Endothelial cell of umbilical vein (primary cell): ENCODE results near the gene TCEAL4.

Experiments
- CTCF ChIP-seq, 2 donors: IDR thresholded peaks; 1 replicate in 1 of 2; 2 replicates in 1 of 2; pipeline ENCODE4 v1.5.1; 2011; ENCODE audit warnings: low read length in 2 of 2, mild to moderate bottlenecking in 2 of 2, moderate library complexity in 2 of 2, control low read depth in 1 of 2, inconsistent platforms in 1 of 2, low read depth in 1 of 2; ENCODE audit not compliant: insufficient read depth in 1 of 2; ENCODE audit errors: extremely low read depth in 1 of 2
- MAX ChIP-seq: IDR thresholded peaks from 2 replicates; pipeline ENCODE4 v1.6.1; 2011; ENCODE audit not compliant: insufficient read depth, insufficient read length
- POLR2A ChIP-seq: IDR thresholded peaks from 2 replicates; pipeline ENCODE4 v1.6.1; 2012; ENCODE audit warnings: low read depth, mild to moderate bottlenecking, control low read depth, low read length
- POLR2AphosphoS5 ChIP-seq: IDR thresholded peaks from 2 replicates; pipeline ENCODE4 v1.6.1; 2012; ENCODE audit warnings: low read depth, mild to moderate bottlenecking, control low read depth, low read length, moderate library complexity; ENCODE audit not compliant: insufficient read depth

- no peak for TF ChIP-seq POLR2AphosphoS5
- no peak for TF ChIP-seq POLR2A
- no peak for TF ChIP-seq CTCF (IDR thresholded peaks at IDR 0.05; ENCODE audit: extremely low read depth in 1 of 2, insufficient read depth in 1 of 2, low read depth in 1 of 2, low read length in 2 of 2)
- TF ChIP-seq MAX = no peak
These were observed 41.5 kb downstream of the TCEAL4 start for GRCh38 chrX:103626855-103627254.
